PC-3 (cell line): Measurements from ENCODE around the gene ABCA2. TPM values are rescaled to one million over a fixed set of nuclear protein-coding genes. Genes with fewer than 3 reads are reported as not detected.

ENCODE experiments used
- ATAC-seq: fragments of 200-7000 bp; cut with Tn5 transposase; 2 replicates; pipeline ENCODE4 v1.9.1; 2020; ENCODE audit warnings: mild to moderate bottlenecking, moderate library complexity
- BruUV-seq: library from RNA; stranded (reverse); fragments of 400-500 nt; replicated peaks from 2 replicates; lab custom pipeline; 2021; lab: Mats Ljungman, UMichigan
- CTCF ChIA-PET: fragments of 300-600 bp; sonication (Branson Sonifier 250); formaldehyde crosslinking; loops from one replicate; lab custom pipeline; 2022; ENCODE audit warnings: antibody characterized with exemption; lab: Charles Lee
- POLR2A ChIA-PET: fragments of 300-600 bp; sonication (Branson Sonifier 250); formaldehyde crosslinking; loops from one replicate; lab custom pipeline; 2022; ENCODE audit warnings: antibody characterized with exemption; ENCODE audit not compliant: unreplicated experiment; lab: Charles Lee
- DNase-seq: peaks from one replicate; pipeline ENCODE4 v3.0.0-alpha.2; 2015
- H2AFZ ChIP-seq: fragments of 300-600 bp; sonication (generic); 2 replicates; pipeline ENCODE4 v1.6.0; 2016; ENCODE audit warnings: antibody characterized with exemption, low read length
- H3F3A ChIP-seq: fragments of 300-600 bp; sonication (generic); one replicate; pipeline ENCODE4 v1.6.0; 2017; ENCODE audit warnings: antibody characterized with exemption, low read length, control low read depth, mild to moderate bottlenecking; ENCODE audit not compliant: unreplicated experiment
- H3K27ac ChIP-seq: fragments of 300-600 bp; sonication (generic); 2 replicates; pipeline ENCODE4 v1.5.1; 2016; ENCODE audit warnings: mild to moderate bottlenecking, low read length
- H3K27me3 ChIP-seq: fragments of 300-600 bp; sonication (generic); 2 replicates; pipeline ENCODE4 v1.6.1; 2016; ENCODE audit warnings: low read length, mixed read lengths
- H3K36me3 ChIP-seq: fragments of 300-600 bp; sonication (generic); 2 replicates; pipeline ENCODE4 v1.6.1; 2016; ENCODE audit warnings: low read depth, mixed run types, low read length, mixed read lengths
- H3K4me1 ChIP-seq: fragments of 300-600 bp; sonication (generic); 2 replicates; pipeline ENCODE4 v1.5.1; 2016; ENCODE audit warnings: low read length; ENCODE audit not compliant: insufficient read depth
- H3K4me2 ChIP-seq: fragments of 300-600 bp; sonication (generic); 2 replicates; pipeline ENCODE4 v1.6.0; 2016; ENCODE audit warnings: low read length
- H3K4me3 ChIP-seq: fragments of 300-600 bp; sonication (generic); 2 replicates; pipeline ENCODE4 v1.5.1; 2016; ENCODE audit warnings: mild to moderate bottlenecking, low read length, mixed read lengths
- H3K79me2 ChIP-seq: fragments of 300-600 bp; sonication (generic); 2 replicates; pipeline ENCODE4 v1.6.1; 2017; ENCODE audit warnings: low read length, mixed read lengths
- H3K9ac ChIP-seq: fragments of 300-600 bp; sonication (generic); 2 replicates; pipeline ENCODE4 v1.6.0; 2016; ENCODE audit warnings: mild to moderate bottlenecking, low read length
- H3K9me2 ChIP-seq: fragments of 300-600 bp; sonication (generic); replicated peaks from 2 replicates; pipeline ENCODE4 v1.6.1; 2016; ENCODE audit warnings: mixed run types, low read length, mixed read lengths
- H3K9me3 ChIP-seq: fragments of 300-600 bp; sonication (generic); 2 replicates; pipeline ENCODE4 v1.6.1; 2016; ENCODE audit warnings: low read length, mixed read lengths
- H4K20me1 ChIP-seq: fragments of 300-600 bp; sonication (generic); 2 replicates; pipeline ENCODE4 v1.6.1; 2016; ENCODE audit warnings: low read length, mixed read lengths
- EZH2 ChIP-seq: fragments of 300-600 bp; sonication (generic); IDR thresholded peaks from one replicate; pipeline ENCODE4 v1.6.1; 2017; ENCODE audit warnings: antibody characterized with exemption, mild to moderate bottlenecking, low read length; ENCODE audit not compliant: unreplicated experiment
- EZH2phosphoT487 ChIP-seq: fragments of 300-600 bp; sonication (generic); IDR thresholded peaks from 2 replicates; pipeline ENCODE4 v1.6.1; 2018; ENCODE audit warnings: mild to moderate bottlenecking, antibody characterized with exemption, low read length, borderline replicate concordance
- intact Hi-C: fragments of 100-400 bp; cut with micrococcal nuclease; formaldehyde crosslinking; loops from 2 replicates; pipeline ENCODE4 v1.9.0; 2023
- total RNA-seq: library from RNA; depleted of rRNA; stranded (reverse); fragments of >200 nt; gene quantifications from 2 replicates; pipeline ENCODE4 v1.2.3, GENCODE V29; 2014
- TF ChIP-seq, protein P1 (sequence below): fragments of 300-600 bp; sonication (generic); conservative IDR thresholded peaks from 2 replicates; pipeline ENCODE4 v1.5.1; 2017; ENCODE audit warnings: antibody characterized with exemption, low read depth, mild to moderate bottlenecking, low read length

Gene ABCA2
- total RNA-seq, 1 experiment from 2014 or later: 31.5 TPM

DNA sequence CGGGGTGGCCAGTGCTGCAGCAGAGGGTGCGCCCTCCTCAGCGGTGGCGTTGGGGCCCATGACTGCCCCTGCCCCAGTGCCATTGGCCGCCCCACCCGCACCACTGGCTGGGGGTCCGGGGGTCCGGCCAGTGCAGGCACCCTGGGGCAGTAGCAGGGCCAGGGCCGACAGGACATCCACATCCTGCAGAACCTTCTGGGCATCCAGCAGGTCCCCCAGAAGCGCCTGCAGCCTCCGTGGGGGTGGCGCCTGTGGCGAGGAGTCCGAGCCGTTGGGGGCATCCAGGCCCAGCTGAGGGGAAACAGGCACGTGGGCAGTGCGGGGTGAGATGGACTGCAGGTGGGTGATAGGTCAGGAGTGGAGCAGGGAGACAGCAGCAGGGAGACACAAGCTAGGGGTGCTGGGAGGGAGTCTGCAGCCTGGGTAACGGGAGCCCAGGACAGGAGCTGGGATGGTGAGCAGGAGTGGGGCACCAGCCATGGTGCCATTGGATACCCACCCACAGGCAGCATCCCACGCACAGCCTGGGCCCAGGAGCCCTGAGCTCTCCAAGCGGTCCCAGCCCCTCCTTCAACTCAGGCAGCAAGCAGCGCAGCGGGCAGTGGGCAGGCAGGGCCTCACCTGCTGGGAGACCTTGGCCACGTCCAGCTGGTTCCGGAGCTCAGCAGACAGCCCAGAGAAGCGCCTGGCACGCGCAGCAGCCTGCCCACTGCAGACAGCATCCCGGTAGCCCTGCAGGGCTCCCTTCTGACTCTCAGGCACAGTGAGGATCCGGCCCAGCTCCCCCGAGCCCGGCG lies 7.1 kb downstream of the ABCA2 start:
- H2AFZ ChIP-seq: no peak overlapping the region
- no peaks in the 10 kb centered on the region for H3K9me3 ChIP-seq
- no peaks in the 10 kb centered on the region for H3K27me3 ChIP-seq
- DNase-seq: no peak
- no peaks in the 10 kb centered on the region for H4K20me1 ChIP-seq
- H3K4me2 ChIP-seq: no peak overlapping the region
- no peak for ATAC-seq
- ChIA-PET POLR2A (no interaction called here), CTCF (no interaction called here)
- no TSS peak for BruUV-seq
- no peaks in the 10 kb centered on the region for H3K36me3 ChIP-seq
- H3K4me1 ChIP-seq: 0 out of 2 replicates have a peak, but pooled peaks cover 4% of the 10 kb centered on the region
- intact Hi-C loops: no loop called here
- H3K9me2 ChIP-seq: no peaks in the 10 kb centered on the region
- no peaks in the 10 kb centered on the region for H3K79me2 ChIP-seq
- no peak for TF ChIP-seq EZH2phosphoT487
- TF ChIP-seq, protein P1, sequence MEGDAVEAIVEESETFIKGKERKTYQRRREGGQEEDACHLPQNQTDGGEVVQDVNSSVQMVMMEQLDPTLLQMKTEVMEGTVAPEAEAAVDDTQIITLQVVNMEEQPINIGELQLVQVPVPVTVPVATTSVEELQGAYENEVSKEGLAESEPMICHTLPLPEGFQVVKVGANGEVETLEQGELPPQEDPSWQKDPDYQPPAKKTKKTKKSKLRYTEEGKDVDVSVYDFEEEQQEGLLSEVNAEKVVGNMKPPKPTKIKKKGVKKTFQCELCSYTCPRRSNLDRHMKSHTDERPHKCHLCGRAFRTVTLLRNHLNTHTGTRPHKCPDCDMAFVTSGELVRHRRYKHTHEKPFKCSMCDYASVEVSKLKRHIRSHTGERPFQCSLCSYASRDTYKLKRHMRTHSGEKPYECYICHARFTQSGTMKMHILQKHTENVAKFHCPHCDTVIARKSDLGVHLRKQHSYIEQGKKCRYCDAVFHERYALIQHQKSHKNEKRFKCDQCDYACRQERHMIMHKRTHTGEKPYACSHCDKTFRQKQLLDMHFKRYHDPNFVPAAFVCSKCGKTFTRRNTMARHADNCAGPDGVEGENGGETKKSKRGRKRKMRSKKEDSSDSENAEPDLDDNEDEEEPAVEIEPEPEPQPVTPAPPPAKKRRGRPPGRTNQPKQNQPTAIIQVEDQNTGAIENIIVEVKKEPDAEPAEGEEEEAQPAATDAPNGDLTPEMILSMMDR: no peak
- no peak for TF ChIP-seq EZH2
- no peak overlapping the region for H3K27ac ChIP-seq
- no peak overlapping the region for H3K4me3 ChIP-seq
- no peak overlapping the region for H3K9ac ChIP-seq
- H3F3A ChIP-seq: no peaks in the 10 kb centered on the region

DNA sequence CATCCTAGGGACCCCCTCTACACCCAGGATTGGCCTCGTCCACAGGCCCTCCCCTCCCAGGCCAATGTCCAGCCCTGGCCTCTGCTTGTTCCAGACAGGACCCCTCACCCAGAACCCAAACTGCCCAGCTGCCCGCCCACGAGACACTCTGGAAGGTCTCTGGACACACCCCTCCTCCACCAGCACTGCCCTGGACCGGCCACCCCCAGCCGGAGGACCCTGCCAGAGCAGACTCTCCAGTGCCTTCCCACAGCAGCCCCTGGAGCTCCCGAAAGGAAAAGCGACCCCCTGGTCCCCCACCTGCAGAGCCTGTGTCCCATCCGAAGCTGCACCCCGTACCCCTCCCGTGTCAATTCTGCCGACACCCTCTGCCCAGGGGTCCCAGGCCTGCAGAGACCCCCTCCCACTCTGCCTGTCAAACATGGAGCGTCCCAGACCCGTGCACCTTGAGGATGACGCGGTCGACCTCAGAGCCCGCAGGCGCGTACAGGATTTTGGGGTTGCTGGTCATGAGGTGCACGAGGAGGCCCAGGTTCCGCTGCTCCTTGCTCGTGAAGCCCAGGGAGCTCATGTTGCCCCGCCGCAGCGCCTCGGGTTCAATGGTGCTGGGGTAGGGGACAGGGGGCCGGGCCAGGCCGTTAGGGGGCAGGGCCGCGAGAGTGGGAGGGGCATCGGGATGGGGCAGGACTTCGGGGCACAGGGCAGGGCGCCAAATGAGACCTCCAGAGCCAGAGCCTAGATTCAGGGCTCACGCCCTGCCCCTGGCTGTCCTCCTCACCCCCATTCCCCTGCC lies 8.0 kb downstream of the ABCA2 start:
- no TSS peak for BruUV-seq
- POLR2A ChIA-PET: no interaction called here
- Histone ChIP-seq H3K27me3 (no peaks in the 10 kb centered on the region), H3K27ac (no peak overlapping the region), H3K79me2 (no peaks in the 10 kb centered on the region), H3K9me3 (no peaks in the 10 kb centered on the region), H3F3A (no peaks in the 10 kb centered on the region), H3K9ac (no peak overlapping the region), H3K4me3 (no peak overlapping the region), H4K20me1 (no peaks in the 10 kb centered on the region), H3K9me2 (no peaks in the 10 kb centered on the region), H3K4me1 (0 out of 2 replicates have a peak, but pooled peaks cover 4% of the 10 kb centered on the region), H3K36me3 (no peaks in the 10 kb centered on the region), H2AFZ (no peak overlapping the region), H3K4me2 (no peak overlapping the region)
- TF ChIP-seq EZH2: no peak
- TF ChIP-seq, protein P1: no peak
- TF ChIP-seq EZH2phosphoT487: no peak
- CTCF ChIA-PET: no interaction called here
- DNase-seq (no peak), ATAC-seq (no peak)
- intact Hi-C loops: no loop called here
